Left renal pelvis (tissue), 4 donors: ENCODE measurements around the gene ZKSCAN4. TPM values are rescaled to one million over a fixed set of nuclear protein-coding genes. Genes with fewer than 3 reads are reported as not detected.

ENCODE experiments used
- DNase-seq, 4 donors: peaks; one replicate each; pipeline ENCODE4 v3.0.0-alpha.2; 2013; ENCODE audit warnings: low read depth in 4 of 4, low spot score in 3 of 4
- polyA plus RNA-seq, 4 donors: library from polyadenylated mRNA; unstranded; fragments of 120-200 nt; gene quantifications; one replicate each; pipeline ENCODE4 v1.2.1, GENCODE V29; 2013; ENCODE audit not compliant: insufficient read length in 4 of 4

Gene ZKSCAN4
- polyA plus RNA-seq, 4 donors: 10.6 to 12.2 (median 11.8) TPM

DNA sequence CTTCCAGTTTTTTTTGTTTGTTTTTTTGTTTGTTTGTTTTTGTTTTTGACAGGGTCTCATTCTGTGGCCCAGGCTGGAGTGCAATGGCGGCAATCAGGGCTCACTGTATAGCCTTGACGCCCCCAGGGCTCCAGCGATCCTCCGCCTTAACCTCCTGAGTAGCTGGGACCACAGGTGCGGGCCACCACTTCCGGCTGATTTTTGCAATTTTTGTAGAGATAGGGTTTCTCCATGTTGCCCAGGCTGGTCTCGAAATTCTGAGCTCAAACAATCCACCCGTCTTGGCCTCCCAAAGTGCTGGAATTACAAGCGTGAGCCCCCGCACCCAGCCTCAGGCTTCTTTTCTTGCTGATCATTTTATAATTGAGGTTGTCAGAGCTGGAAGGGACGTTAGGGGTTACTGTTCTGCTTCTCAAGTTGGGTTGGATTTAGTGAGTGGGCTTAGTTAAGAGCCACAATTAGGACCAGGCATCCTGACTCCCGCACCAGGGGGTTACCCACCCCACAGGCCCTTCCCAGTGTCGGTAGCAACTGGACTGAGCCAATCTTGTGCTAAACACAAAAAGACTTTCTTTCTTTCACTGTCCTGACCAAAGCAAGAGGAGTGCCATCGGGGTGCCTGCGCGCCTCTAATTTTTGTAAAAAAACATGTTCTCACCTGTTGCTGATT is 40.1 kb downstream of the ZKSCAN4 start:
- no peak for DNase-seq

DNA sequence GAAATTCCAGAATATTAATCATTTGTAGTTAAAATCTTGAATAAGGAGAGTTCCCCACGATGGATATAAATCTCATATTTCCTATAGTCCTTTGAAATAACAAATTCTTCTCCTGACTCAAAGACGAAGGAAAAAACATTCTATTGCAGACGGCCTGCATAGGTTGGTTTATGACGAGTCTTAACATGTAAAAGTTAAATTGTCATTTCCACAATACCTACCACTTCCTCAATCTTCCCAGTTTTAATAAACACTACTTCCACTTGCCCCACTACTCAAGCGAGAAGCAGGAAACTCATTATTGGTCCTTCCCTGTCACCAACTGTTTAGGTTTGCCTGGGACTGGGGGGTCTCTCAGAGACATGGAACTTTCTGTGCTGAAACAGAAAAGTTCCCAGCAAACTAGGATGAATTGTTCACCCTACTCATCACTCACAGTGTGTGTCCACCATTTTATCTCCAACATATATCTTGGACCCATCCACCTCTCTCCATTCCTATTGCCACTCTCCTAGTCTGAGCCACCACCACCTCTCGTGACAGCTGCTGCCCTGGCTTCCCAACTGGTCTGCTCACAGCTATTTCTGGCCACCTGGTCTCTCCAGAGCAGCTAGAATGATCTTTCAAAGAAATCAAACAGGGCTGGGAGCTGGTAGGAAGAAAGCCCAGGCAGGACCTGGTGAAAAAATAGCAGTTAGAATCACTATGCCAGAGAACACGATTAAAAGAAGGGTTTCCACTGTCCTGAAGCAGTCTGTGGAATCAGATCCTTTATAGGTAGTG is 42.1 kb downstream of the ZKSCAN4 start:
- DNase-seq: no peak

DNA sequence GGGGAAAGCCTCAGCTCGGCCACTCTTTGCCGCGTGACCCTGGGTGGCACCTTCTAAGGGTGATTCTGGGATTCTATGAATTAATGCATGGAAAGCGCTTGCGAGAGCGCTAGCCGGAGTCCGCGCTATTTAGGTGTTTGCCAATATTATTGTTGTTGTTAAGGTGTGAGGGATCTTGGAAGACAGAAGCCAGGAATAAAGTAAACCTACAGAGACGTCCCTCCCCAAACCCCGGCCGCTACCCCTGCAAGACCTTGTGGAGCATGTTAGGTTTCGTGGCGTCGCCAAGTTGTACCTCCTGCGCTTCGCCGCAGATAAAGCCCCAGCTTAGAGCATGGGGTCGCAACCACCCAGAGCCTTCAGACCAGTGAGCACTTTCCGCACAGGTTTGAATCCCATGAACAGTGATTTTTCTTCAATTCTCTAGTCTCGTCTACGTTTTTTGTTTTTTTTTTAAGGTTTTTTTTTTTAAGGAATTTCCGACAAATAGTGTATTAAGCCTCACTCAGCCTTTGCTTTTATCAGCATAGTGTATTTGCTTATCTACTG is 43.9 kb downstream of the ZKSCAN4 start:
- DNase-seq: no peak

DNA sequence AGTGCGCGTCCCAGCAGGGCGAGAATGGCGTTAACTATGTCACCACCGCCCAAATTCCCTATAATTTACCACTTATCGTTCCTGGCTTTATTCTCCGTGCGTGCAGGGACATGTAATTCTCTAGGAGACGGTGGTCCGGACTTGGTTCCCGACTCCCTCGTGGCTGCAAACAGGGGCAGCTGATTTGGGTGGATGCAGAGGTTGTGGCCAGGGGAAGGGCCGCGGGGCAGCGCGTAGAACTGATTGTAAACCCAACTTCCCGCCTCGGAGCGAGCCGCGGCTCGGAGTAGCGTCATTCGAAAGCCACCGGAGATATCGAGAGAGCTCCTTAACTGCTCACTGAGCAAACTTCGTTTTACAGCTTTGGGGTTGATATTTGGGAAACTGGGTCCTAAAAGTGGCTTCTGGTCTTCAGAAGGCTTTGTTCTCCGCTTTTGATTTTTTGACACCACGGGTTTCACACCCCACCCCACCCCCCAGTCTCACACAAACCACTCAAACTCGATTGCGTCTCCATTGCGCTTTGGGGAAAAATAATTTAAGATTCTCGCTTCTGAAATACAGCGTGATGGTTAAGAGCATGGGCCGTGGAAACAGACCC is 44.5 kb downstream of the ZKSCAN4 start:
- DNase-seq: no peak

DNA sequence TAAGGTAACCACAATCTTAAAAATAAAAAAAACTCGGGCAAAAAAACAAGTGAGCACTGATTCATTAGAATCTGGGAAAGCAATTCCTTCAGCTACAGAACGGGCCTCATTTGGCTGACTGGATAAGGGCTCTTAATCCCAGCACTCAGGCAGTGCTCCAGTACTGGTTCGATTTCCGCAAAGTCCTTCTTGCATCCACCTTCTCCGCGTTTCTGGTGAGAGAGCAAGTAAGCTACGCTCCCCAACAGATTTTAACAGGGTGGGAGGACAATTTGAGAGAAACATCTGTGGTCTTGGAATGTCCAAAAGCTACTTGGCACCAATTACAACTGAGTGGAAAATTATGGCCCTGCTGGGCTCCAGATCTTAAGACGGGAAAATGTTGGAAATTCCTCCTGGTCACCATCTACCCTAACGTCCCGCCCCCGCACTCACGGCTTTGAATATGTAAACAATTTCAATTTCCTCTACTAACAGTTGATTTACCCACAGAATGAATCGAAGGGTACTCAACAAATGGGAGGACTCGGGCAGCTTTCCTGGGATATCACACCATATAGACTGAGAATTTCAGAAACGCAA is 45.0 kb downstream of the ZKSCAN4 start:
- no peak for DNase-seq

DNA sequence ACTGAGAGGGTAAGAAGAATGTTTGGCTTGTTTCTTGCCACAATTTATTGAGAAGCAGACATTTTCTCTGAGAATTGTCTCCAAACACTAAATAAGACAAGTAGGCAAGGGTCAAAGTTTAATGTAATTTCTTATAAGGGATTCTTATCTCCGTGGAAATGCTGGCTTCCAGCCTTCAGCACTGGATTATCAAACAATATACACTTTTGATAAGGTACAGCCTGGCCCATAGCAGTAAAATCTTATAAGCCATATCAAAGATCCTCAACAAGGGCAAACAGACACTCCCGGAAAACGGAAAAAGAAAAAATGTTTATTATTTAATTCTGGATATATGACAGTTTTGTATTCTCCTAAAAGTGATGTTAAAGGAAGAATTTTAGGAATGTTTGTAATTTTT is 45.5 kb downstream of the ZKSCAN4 start:
- no peak for DNase-seq

DNA sequence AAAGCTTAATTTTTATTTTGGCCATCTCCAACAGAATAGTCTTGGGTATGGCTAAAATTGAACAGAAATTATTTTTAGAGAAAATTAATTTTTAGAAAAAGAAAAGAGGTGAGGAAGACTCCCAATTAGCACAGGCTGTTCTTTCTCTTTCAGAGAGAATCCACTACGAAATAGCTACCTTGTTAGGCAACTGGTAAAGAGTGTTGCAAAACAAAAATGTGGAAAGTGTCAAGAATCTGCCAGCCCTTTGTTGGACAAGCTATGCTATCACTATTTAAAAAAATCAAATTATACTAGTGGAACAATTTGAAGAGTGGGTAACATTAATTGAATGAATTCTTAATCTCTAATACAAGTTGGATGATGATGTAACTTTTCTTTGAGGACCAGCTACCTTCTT is 46.2 kb downstream of the ZKSCAN4 start:
- no peak for DNase-seq

DNA sequence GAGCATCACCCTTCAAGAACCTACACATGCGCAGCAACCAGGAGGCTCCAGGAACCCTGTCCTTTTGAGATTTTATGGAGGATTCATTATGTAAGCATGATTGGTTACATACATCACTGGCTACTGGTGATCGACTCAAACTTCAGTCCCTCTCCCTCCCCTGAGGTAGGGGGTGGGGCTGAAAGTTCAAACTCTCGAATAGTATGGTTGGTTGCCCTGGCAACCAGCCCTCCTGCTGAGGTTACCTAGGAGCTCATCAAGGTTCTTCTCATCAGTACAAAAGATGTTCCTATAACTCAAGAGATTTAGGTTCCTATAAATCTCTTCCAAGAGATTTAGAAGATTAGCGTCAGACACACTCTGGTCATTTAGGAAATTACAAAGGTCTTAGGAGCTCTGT is 48.9 kb downstream of the ZKSCAN4 start:
- DNase-seq: no peak

DNA sequence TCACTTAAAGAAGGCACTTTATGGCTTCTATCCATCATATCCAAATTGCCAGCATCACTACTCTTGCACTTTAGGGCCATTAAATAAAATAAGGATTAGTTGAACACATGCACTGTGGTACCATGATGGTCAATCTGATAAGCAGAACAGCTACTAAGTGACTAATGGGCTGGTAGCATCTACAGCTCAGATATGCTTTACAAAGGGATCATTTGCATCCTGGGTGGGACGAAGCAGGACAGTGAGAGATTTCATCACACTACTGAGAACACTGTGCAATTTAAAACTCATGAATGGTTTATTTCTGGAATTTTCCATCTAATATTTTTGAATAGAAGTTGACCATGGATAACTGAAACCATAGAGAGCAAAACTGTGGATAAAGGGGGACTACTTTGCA is 52.0 kb downstream of the ZKSCAN4 start:
- DNase-seq: no peak

Other genes starting within 250 kb of the ZKSCAN4 start
- gene ZNF165, start 171.7 kb downstream of the ZKSCAN4 start, polyA plus RNA-seq: 1 to 10 TPM in 3 of 4 donors, under 1 TPM in 1; 0.97 to 5.1 (median 4.3) TPM
- 10 to 100 TPM in 3 of 4 donors, 1 to 10 TPM in 1; 6.5 to 14.0 (median 10.8) TPM for gene ZSCAN16, start 127.7 kb downstream of the ZKSCAN4 start, polyA plus RNA-seq
- gene ZKSCAN8, start 110.4 kb downstream of the ZKSCAN4 start, polyA plus RNA-seq: 10 to 100 TPM; 38.5 to 45.6 (median 42.0) TPM
- gene ZSCAN9, start 27.0 kb downstream of the ZKSCAN4 start, polyA plus RNA-seq: 10 to 100 TPM; 27.7 to 38.5 (median 30.7) TPM
- 1 to 10 TPM in 3 of 4 donors, under 1 TPM in 1; 0.91 to 3.0 (median 2.3) TPM for gene NKAPL, start 7.0 kb upstream of the ZKSCAN4 start, polyA plus RNA-seq
- gene ZSCAN26, start 14.9 kb upstream of the ZKSCAN4 start, polyA plus RNA-seq: 10 to 100 TPM; 36.4 to 40.3 (median 37.8) TPM
- gene PGBD1, start 29.3 kb upstream of the ZKSCAN4 start, polyA plus RNA-seq: 10 to 100 TPM in 3 of 4 donors, 1 to 10 TPM in 1; 9.6 to 12.3 (median 10.8) TPM
- 10 to 100 TPM in 3 of 4 donors, 1 to 10 TPM in 1; 9.1 to 11.0 (median 10.5) TPM for gene ZSCAN31, start 83.9 kb upstream of the ZKSCAN4 start, polyA plus RNA-seq
- 10 to 100 TPM in 2 of 4 donors, 1 to 10 TPM in 2; 8.8 to 12.2 (median 10.4) TPM for gene ZKSCAN3, start 97.7 kb upstream of the ZKSCAN4 start, polyA plus RNA-seq
- 10 to 100 TPM; 10.9 to 16.8 (median 15.0) TPM for gene ZSCAN12, start 147.5 kb upstream of the ZKSCAN4 start, polyA plus RNA-seq
- 10 to 100 TPM; 13.1 to 17.8 (median 15.3) TPM for gene ZSCAN23, start 191.2 kb upstream of the ZKSCAN4 start, polyA plus RNA-seq